ENCODE results near the gene RHNO1.

DNA sequence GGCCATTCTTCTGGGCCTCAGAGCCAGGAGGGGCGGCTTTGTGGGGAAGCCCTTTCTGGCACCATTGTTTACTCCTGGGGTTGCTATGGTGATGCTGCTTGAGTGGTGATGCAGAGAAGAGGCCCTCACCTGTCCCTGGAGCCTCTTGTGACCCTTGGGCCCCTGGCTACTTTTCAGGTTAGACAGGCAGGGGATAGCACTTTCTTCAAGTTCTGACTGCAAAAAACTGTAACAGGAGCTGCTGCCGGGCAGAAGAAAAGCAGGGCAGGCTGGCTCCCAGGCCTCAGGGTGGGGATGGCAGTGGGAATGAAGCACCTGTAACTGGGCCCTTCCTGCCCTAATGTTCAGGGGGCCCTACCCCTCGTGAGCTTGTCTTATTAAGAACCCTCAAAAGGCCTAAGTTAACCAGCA, 20.0 kb upstream of the RHNO1 start, which contains the start of gene TEX52:
- TF ChIP-seq, protein P1, sequence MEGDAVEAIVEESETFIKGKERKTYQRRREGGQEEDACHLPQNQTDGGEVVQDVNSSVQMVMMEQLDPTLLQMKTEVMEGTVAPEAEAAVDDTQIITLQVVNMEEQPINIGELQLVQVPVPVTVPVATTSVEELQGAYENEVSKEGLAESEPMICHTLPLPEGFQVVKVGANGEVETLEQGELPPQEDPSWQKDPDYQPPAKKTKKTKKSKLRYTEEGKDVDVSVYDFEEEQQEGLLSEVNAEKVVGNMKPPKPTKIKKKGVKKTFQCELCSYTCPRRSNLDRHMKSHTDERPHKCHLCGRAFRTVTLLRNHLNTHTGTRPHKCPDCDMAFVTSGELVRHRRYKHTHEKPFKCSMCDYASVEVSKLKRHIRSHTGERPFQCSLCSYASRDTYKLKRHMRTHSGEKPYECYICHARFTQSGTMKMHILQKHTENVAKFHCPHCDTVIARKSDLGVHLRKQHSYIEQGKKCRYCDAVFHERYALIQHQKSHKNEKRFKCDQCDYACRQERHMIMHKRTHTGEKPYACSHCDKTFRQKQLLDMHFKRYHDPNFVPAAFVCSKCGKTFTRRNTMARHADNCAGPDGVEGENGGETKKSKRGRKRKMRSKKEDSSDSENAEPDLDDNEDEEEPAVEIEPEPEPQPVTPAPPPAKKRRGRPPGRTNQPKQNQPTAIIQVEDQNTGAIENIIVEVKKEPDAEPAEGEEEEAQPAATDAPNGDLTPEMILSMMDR (IDR thresholded peaks at IDR 0.05; ENCODE audit: low read depth, low read length, poor library complexity, severe bottlenecking) = no peak
- no peak for TF ChIP-seq EZH2phosphoT487 (IDR thresholded peaks at IDR 0.05; ENCODE audit: borderline replicate concordance, low read length)
